Bone marrow (tissue), 2 donors: ENCODE measurements around the gene OR2AT4.
"Not testable (repeated sequence)": the region's sequence is repeated elsewhere in the genome, so short reads cannot be mapped to it uniquely, and the experiment has no call there.

Source experiments
- DNase-seq, 2 donors: peaks; one replicate each; lab custom pipeline; 2025; lab: John Stamatoyannopoulos, UW

Gene OR2AT4

GRCh38 chr11:75096456-75097172, at the start of gene OR2AT4:
TSS of gene OR2AT4 (minus strand) at chr11:75096876.
- DNase-seq = no peak

- DNase-seq = no peak
Measured at GRCh38 chr11:75145972-75146519, 49.4 kb upstream of the OR2AT4 start.

- DNase-seq = no peak
Measured at GRCh38 chr11:75145196-75145971, 48.7 kb upstream of the OR2AT4 start.

- DNase-seq = no peak
Measured at GRCh38 chr11:75144716-75145014, 48.0 kb upstream of the OR2AT4 start.

- DNase-seq = no peak
Measured at GRCh38 chr11:75143420-75143731, 46.7 kb upstream of the OR2AT4 start.

GRCh38 chr11:75142714-75143419, 46.2 kb upstream of the OR2AT4 start:
- peak; percentile 56 to 94 for DNase-seq

- no peak for DNase-seq
Measured at GRCh38 chr11:75141166-75141565, 44.5 kb upstream of the OR2AT4 start.

GRCh38 chr11:75140269-75141138, 43.8 kb upstream of the OR2AT4 start:
- DNase-seq = peak; percentile 7 to 19

- DNase-seq = no peak
Measured at GRCh38 chr11:75135651-75136050, 39.0 kb upstream of the OR2AT4 start.

GRCh38 chr11:75135021-75135650, 38.5 kb upstream of the OR2AT4 start:
- no peak for DNase-seq

GRCh38 chr11:75133976-75134375, 37.3 kb upstream of the OR2AT4 start:
- no peak for DNase-seq

- no peak for DNase-seq
Measured at GRCh38 chr11:75132080-75132479, 35.4 kb upstream of the OR2AT4 start.

GRCh38 chr11:75126564-75126963, 29.9 kb upstream of the OR2AT4 start:
- no peak for DNase-seq

- no peak for DNase-seq
Measured at GRCh38 chr11:75118577-75118976, 21.9 kb upstream of the OR2AT4 start.

- no peak for DNase-seq
Measured at GRCh38 chr11:75114465-75114864, 17.8 kb upstream of the OR2AT4 start.

- DNase-seq = no peak
Measured at GRCh38 chr11:75113030-75113429, 16.4 kb upstream of the OR2AT4 start.

- DNase-seq = no peak
Measured at GRCh38 chr11:75112200-75112599, 15.5 kb upstream of the OR2AT4 start.

GRCh38 chr11:75107187-75107586, 10.5 kb upstream of the OR2AT4 start:
- DNase-seq = no peak

GRCh38 chr11:75105967-75106681, 9.4 kb upstream of the OR2AT4 start:
- DNase-seq = not testable (repeated sequence)

GRCh38 chr11:75105462-75105925, 8.8 kb upstream of the OR2AT4 start:
- no peak for DNase-seq
